HuH-7 (cell line): ENCODE results near the gene ACKR3.
A peak's percentile ranks its signal among the peaks of the same experiment; 100 is the strongest.

ENCODE experiments used
- DNase-seq: peaks from one replicate; pipeline ENCODE4 v3.0.0; 2011; ENCODE audit warnings: low spot score

The ACKR3 gene

GRCh38 chr2:236550290-236550689 is 19.3 kb upstream of the ACKR3 start:
- no peak for DNase-seq

GRCh38 chr2:236550701-236551465 is 18.7 kb upstream of the ACKR3 start:
- DNase-seq: no peak

GRCh38 chr2:236551471-236552211 is 18.0 kb upstream of the ACKR3 start:
- no peak for DNase-seq

- no peak for DNase-seq
These were observed 17.4 kb upstream of the ACKR3 start for GRCh38 chr2:236552212-236552542.

- no peak for DNase-seq
These were observed 16.9 kb upstream of the ACKR3 start for GRCh38 chr2:236552581-236553363.

GRCh38 chr2:236553522-236553921 is 16.1 kb upstream of the ACKR3 start:
- no peak for DNase-seq

GRCh38 chr2:236554629-236555282 is 14.9 kb upstream of the ACKR3 start:
- no peak for DNase-seq

- DNase-seq: no peak
These were observed 14.1 kb upstream of the ACKR3 start for GRCh38 chr2:236555481-236555880.

- no peak for DNase-seq
These were observed 12.2 kb upstream of the ACKR3 start for GRCh38 chr2:236557306-236558030.

GRCh38 chr2:236558036-236558435 is 11.6 kb upstream of the ACKR3 start:
- no peak for DNase-seq

- DNase-seq: no peak
These were observed 10.3 kb upstream of the ACKR3 start for GRCh38 chr2:236558993-236559978.

GRCh38 chr2:236561874-236562273 is 7.8 kb upstream of the ACKR3 start:
- DNase-seq: no peak

GRCh38 chr2:236562434-236562833 is 7.2 kb upstream of the ACKR3 start:
- peak; percentile 50 for DNase-seq

- no peak for DNase-seq
These were observed 5.7 kb upstream of the ACKR3 start for GRCh38 chr2:236563953-236564352.

- no peak for DNase-seq
These were observed 4.4 kb upstream of the ACKR3 start for GRCh38 chr2:236565212-236565611.

GRCh38 chr2:236565879-236566402 is 3.7 kb upstream of the ACKR3 start:
- no peak for DNase-seq

- DNase-seq: no peak
These were observed 3.0 kb upstream of the ACKR3 start for GRCh38 chr2:236566596-236566995.

- DNase-seq: peak; percentile 39
These were observed 1.3 kb upstream of the ACKR3 start for GRCh38 chr2:236568068-236568921.

- no peak for DNase-seq
These were observed 578 bp upstream of the ACKR3 start for GRCh38 chr2:236568922-236569572.
